ENCODE data around the gene EFL1.

Gene EFL1

GRCh38 chr15:82178061-82178460 lies 84.5 kb downstream of the EFL1 start:
- no peak for TF ChIP-seq CTCF (IDR thresholded peaks at IDR 0.05; ENCODE audit: control insufficient read depth, extremely low read depth, insufficient read depth)
- H3K4me3 ChIP-seq (ENCODE audit: low read depth, low read length) = no peak overlapping the region
- DNase-seq (ENCODE audit: low read depth) = no peak

GRCh38 chr15:82177291-82178010 lies 85.1 kb downstream of the EFL1 start:
- TF ChIP-seq CTCF (IDR thresholded peaks at IDR 0.05; ENCODE audit: control insufficient read depth, extremely low read depth, insufficient read depth) = no peak
- DNase-seq (ENCODE audit: low read depth) = no peak

GRCh38 chr15:82176542-82176941 lies 86.0 kb downstream of the EFL1 start:
- DNase-seq (ENCODE audit: low read depth) = no peak
- TF ChIP-seq CTCF (IDR thresholded peaks at IDR 0.05; ENCODE audit: control insufficient read depth, extremely low read depth, insufficient read depth) = no peak
- no peak overlapping the region for H3K4me3 ChIP-seq (ENCODE audit: low read depth, low read length)

More at GRCh38 chr15:82177291-82178010, 85.1 kb downstream of the EFL1 start:
- no peak overlapping the region for H3K4me3 ChIP-seq (ENCODE audit: low read depth, low read length)

GRCh38 chr15:82174471-82175235 lies 87.9 kb downstream of the EFL1 start:
- H3K4me3 ChIP-seq (ENCODE audit: low read depth, low read length) = no peak overlapping the region
- DNase-seq (ENCODE audit: low read depth) = no peak
- no peak for TF ChIP-seq CTCF (IDR thresholded peaks at IDR 0.05; ENCODE audit: control insufficient read depth, extremely low read depth, insufficient read depth)

- TF ChIP-seq CTCF (IDR thresholded peaks at IDR 0.05; ENCODE audit: control insufficient read depth, extremely low read depth, insufficient read depth) = no peak
- no peak for DNase-seq (ENCODE audit: low read depth)
- no peak overlapping the region for H3K4me3 ChIP-seq (ENCODE audit: low read depth, low read length)
Measured at GRCh38 chr15:82173108-82173507, 89.4 kb downstream of the EFL1 start.

GRCh38 chr15:82172506-82172905 lies 90.0 kb downstream of the EFL1 start:
- no peak overlapping the region for H3K4me3 ChIP-seq (ENCODE audit: low read depth, low read length)
- no peak for TF ChIP-seq CTCF (IDR thresholded peaks at IDR 0.05; ENCODE audit: control insufficient read depth, extremely low read depth, insufficient read depth)
- no peak for DNase-seq (ENCODE audit: low read depth)

All from LNCaP clone FGC (cell line).